HG03039 (cell line): Measurements from ENCODE around the gene GSTO1.

Experiments used
- ATAC-seq: cut with Tn5 transposase; IDR thresholded peaks from one replicate; pipeline ENCODE4 v1.9.1; 2021; ENCODE audit warnings: mild to moderate bottlenecking, moderate library complexity; ENCODE audit not compliant: unreplicated experiment

The GSTO1 gene

GRCh38 chr10:104250371-104250770 is 4.3 kb upstream of the GSTO1 start:
- no peak for ATAC-seq

- ATAC-seq, result no peak
These were observed 3.2 kb upstream of the GSTO1 start for GRCh38 chr10:104251443-104251842.

GRCh38 chr10:104252368-104252767 is 2.3 kb upstream of the GSTO1 start:
- no peak for ATAC-seq

GRCh38 chr10:104253106-104253505 is 1.6 kb upstream of the GSTO1 start:
- ATAC-seq, result no peak

GRCh38 chr10:104253606-104254410 is 884 bp upstream of the GSTO1 start:
- ATAC-seq, result no peak

GRCh38 chr10:104255311-104255981 is 754 bp downstream of the GSTO1 start:
- no peak for ATAC-seq

GRCh38 chr10:104256335-104256961 is 1.8 kb downstream of the GSTO1 start:
- ATAC-seq, result no peak

GRCh38 chr10:104257235-104257634 is 2.5 kb downstream of the GSTO1 start:
- ATAC-seq, result no peak

- ATAC-seq, result no peak
These were observed 3.5 kb downstream of the GSTO1 start for GRCh38 chr10:104258209-104258608.

GRCh38 chr10:104259456-104259855 is 4.8 kb downstream of the GSTO1 start:
- no peak for ATAC-seq

GRCh38 chr10:104259999-104260774 is 5.5 kb downstream of the GSTO1 start:
- no peak for ATAC-seq

GRCh38 chr10:104260775-104261115 is 6.1 kb downstream of the GSTO1 start:
- ATAC-seq, result no peak

GRCh38 chr10:104262055-104262454 is 7.4 kb downstream of the GSTO1 start:
- no peak for ATAC-seq

- ATAC-seq, result no peak
These were observed 10.1 kb downstream of the GSTO1 start for GRCh38 chr10:104264783-104265182.

GRCh38 chr10:104267721-104268404 is 13.2 kb downstream of the GSTO1 start:
- ATAC-seq, result no peak

- no peak for ATAC-seq
These were observed 13.7 kb downstream of the GSTO1 start for GRCh38 chr10:104268405-104268712.

GRCh38 chr10:104268713-104269645 is 14.3 kb downstream of the GSTO1 start, which contains the start of gene GSTO2:
Gene GSTO2, plus strand, starts transcription at chr10:104269184. Its CDS starts 5,732 bp downstream, at chr10:104274916.
- peak; percentile 99 for ATAC-seq

GRCh38 chr10:104273286-104273685 is 18.6 kb downstream of the GSTO1 start:
- no peak for ATAC-seq

- no peak for ATAC-seq
These were observed 19.3 kb downstream of the GSTO1 start for GRCh38 chr10:104273899-104274575.
